Right lobe of liver (tissue), 4 donors: ENCODE data around the gene LDB2.

Source experiments
- CTCF ChIP-seq, 4 donors: fragments of 200-600 bp in 3 of 4; fragments of 450-650 bp in 1 of 4; IDR thresholded peaks; one replicate each; pipeline versions ENCODE4 v1.5.1 to v1.8.0; 2016 to 2022; ENCODE audit warnings: antibody characterized with exemption in 4 of 4, mild to moderate bottlenecking in 2 of 4
- POLR2A ChIP-seq: fragments of 450-650 bp; IDR thresholded peaks from one replicate; pipeline ENCODE4 v1.6.1; 2017; ENCODE audit warnings: antibody characterized with exemption, mild to moderate bottlenecking
- donor health status: DM: no; HTN: no; CAD: no.
- donor health status: DM: no; HTN: no; CAD: no.
- donor health status: DM: no; HTN: yes; CAD: no.

GRCh38 chr4:16887887-16888286, 10.6 kb downstream of the LDB2 start:
- TF ChIP-seq CTCF (IDR thresholded peaks at IDR 0.05): no peak
- no peak for TF ChIP-seq POLR2A
